HepG2 (cell line): Measurements from ENCODE around the gene PDE9A. TPM values are rescaled to one million over a fixed set of nuclear protein-coding genes. Genes with fewer than 3 reads are reported as not detected.

Source experiments
- ATAC-seq: fragments of 200-7000 bp; cut with Tn5 transposase; 3 replicates; pipeline ENCODE4 v1.9.1; 2020; ENCODE audit warnings: mild to moderate bottlenecking, moderate library complexity
- BruUV-seq: library from RNA; stranded (reverse); fragments of 400-500 nt; replicated peaks from 2 replicates; lab custom pipeline; 2021; lab: Mats Ljungman, UMichigan
- CTCF ChIA-PET: fragments of 300-600 bp; formaldehyde crosslinking; extraction: SDS; loops from one replicate; lab custom pipeline; 2021; ENCODE audit warnings: low total read pairs, inconsistent platforms, low intra/inter-chr PET ratio; lab: Yijun Ruan, JAX
- POLR2A ChIA-PET: fragments of 350-600 bp; sonication (Branson Sonifier 250); formaldehyde crosslinking; loops from one replicate; lab custom pipeline; 2020; ENCODE audit warnings: antibody characterized with exemption, inconsistent platforms; lab: Yijun Ruan, JAX
- DNase-seq: peaks from one replicate; pipeline ENCODE4 v3.0.0-alpha.2; 2015; ENCODE audit warnings: low spot score
- FAIRE-seq: peaks from 3 replicates; lab custom pipeline; 2011; peaks lifted over from hg19 to GRCh38; lab: Jason Lieb, UNC
- H2AFZ ChIP-seq: one replicate; pipeline ENCODE4 v1.6.1; 2011; ENCODE audit warnings: low read length, inconsistent platforms
- H3K27ac ChIP-seq: fragments of 300-600 bp; 3 replicates; pipeline ENCODE4 v1.8.0; 2011; ENCODE audit warnings: mixed run types, mild to moderate bottlenecking, mixed read lengths, low read length, inconsistent platforms; ENCODE audit not compliant: insufficient read depth; ENCODE audit errors: extremely low read length
- H3K27me3 ChIP-seq, 2 experiments: fragments of 200-600 bp in 1 of 2; 2 replicates in 1 of 2; 3 replicates in 1 of 2; pipeline versions ENCODE4 v1.6.0 to v1.8.0; 2011; ENCODE audit warnings: low read length in 2 of 2, mild to moderate bottlenecking in 2 of 2, moderate library complexity in 2 of 2, inconsistent platforms in 1 of 2; ENCODE audit not compliant: insufficient read depth in 2 of 2, control insufficient read depth in 1 of 2
- H3K36me3 ChIP-seq, 2 experiments: fragments of 200-600 bp in 1 of 2; replicated peaks in 1 of 2; 2 replicates in 1 of 2; 3 replicates in 1 of 2; pipeline versions ENCODE4 v1.5.1 to v1.8.0; 2011; ENCODE audit warnings: low read length in 2 of 2, inconsistent platforms in 1 of 2; ENCODE audit not compliant: insufficient read depth in 2 of 2, control insufficient read depth in 1 of 2
- H3K4me1 ChIP-seq: 2 replicates; pipeline ENCODE4 v1.5.1; 2012; ENCODE audit warnings: low read length, inconsistent platforms; ENCODE audit not compliant: insufficient read depth
- H3K4me2 ChIP-seq: 2 replicates; pipeline ENCODE4 v1.6.0; 2011; ENCODE audit warnings: low read depth, low read length, inconsistent platforms
- H3K4me3 ChIP-seq, 3 experiments: fragments of 200-600 bp in 1 of 3; sonication (generic), shearing (Covaris generic) in 1 of 3; replicated peaks in 1 of 3; 2 replicates each; pipeline ENCODE4 v1.5.1; 2011 to 2016; ENCODE audit warnings: low read length in 3 of 3, inconsistent platforms in 2 of 3, low read depth in 2 of 3, mild to moderate bottlenecking in 2 of 3, control low read depth in 1 of 3, mixed read lengths in 1 of 3; ENCODE audit not compliant: insufficient read depth in 1 of 3
- H3K79me2 ChIP-seq: one replicate; pipeline ENCODE4 v1.6.1; 2011; ENCODE audit warnings: low read length, inconsistent platforms; ENCODE audit not compliant: insufficient read depth
- H3K9ac ChIP-seq: 2 replicates; pipeline ENCODE4 v1.6.0; 2011; ENCODE audit warnings: mild to moderate bottlenecking, low read depth, low read length, inconsistent platforms; ENCODE audit not compliant: insufficient read depth
- H3K9me3 ChIP-seq: 2 replicates; pipeline ENCODE4 v1.5.1; 2012; ENCODE audit warnings: mild to moderate bottlenecking, low read length
- H4K20me1 ChIP-seq: 2 replicates; pipeline ENCODE4 v1.6.0; 2011; ENCODE audit warnings: inconsistent platforms, mild to moderate bottlenecking, low read length, moderate library complexity; ENCODE audit not compliant: insufficient read depth
- MTERF4 ChIP-seq: sonication (generic); formaldehyde crosslinking; IDR thresholded peaks from 2 replicates; pipeline ENCODE4 v1.8.0; 2023; ENCODE audit warnings: mild to moderate bottlenecking, missing genetic modification reagents
- MXD4 ChIP-seq: IDR thresholded peaks from 2 replicates; pipeline ENCODE4 v1.6.1; 2016; ENCODE audit warnings: mild to moderate bottlenecking, missing biosample characterization, missing genetic modification reagents
- NFYC ChIP-seq: IDR thresholded peaks from 2 replicates; pipeline ENCODE4 v1.6.1; 2016; ENCODE audit warnings: missing genetic modification reagents, missing compliant biosample characterization
- TBL1XR1 ChIP-seq: fragments of 150-350 bp; IDR thresholded peaks from 2 replicates; pipeline ENCODE4 v1.6.1; 2014; ENCODE audit warnings: borderline replicate concordance, low read length; ENCODE audit not compliant: partially characterized antibody
- ZNF776 ChIP-seq: sonication (generic); formaldehyde crosslinking; IDR thresholded peaks from 2 replicates; pipeline ENCODE4 v1.4.0; 2020; ENCODE audit warnings: mild to moderate bottlenecking, missing genetic modification reagents
- WGBS: methylation state at CpG from one replicate; pipeline ENCODE4 v1.1.6; 2017; ENCODE audit warnings: low lambda C conversion rate; 5-methylcytosine and 5-hydroxymethylcytosine counted together
- in situ Hi-C: cut with HindIII; loops from 2 replicates; pipeline ENCODE4 v1.10.0; 2017; ENCODE audit warnings: low pct_unique_long_range_greater_than_20kb; ENCODE audit not compliant: extremely low pct_ligation_motif_present
- intact Hi-C: fragments of 100-400 bp; cut with micrococcal nuclease; formaldehyde crosslinking; loops from one replicate; pipeline ENCODE4 v1.10.0; 2022; ENCODE audit not compliant: unreplicated experiment
- polyA plus RNA-seq, 8 experiments: library from polyadenylated mRNA; depleted of rRNA in 3 of 8; stranded (reverse) in 7 of 8; unstranded in 1 of 8; fragments of >200 nt; fragmentation: Illumina TruSeq in 4 of 8; extraction: Trizol in 4 of 8; gene quantifications; 2 replicates each; pipeline versions ENCODE4 v1.2.1 to v1.2.3, GENCODE V29; 2011 to 2016; ENCODE audit warnings: low read depth in 4 of 8, missing spikeins in 1 of 8, mixed read lengths in 1 of 8; ENCODE audit not compliant: insufficient read depth in 1 of 8
- total RNA-seq, 5 experiments: library from RNA; depleted of rRNA; stranded (reverse); fragments of >200 nt; fragmentation: Illumina TruSeq; extraction: Trizol; gene quantifications; 2 replicates each; pipeline ENCODE4 v1.2.3, GENCODE V29; 2016; ENCODE audit warnings: low read depth in 1 of 5

The PDE9A gene
- total and polyA plus RNA-seq, 2 of the 13 experiments (the other 11 are each of a cell fraction or from before 2014, with no cell fraction given): 4.6 to 19.7 TPM

GRCh38 chr21:42612390-42612789 is 41.0 kb upstream of the PDE9A start:
- in situ Hi-C loops: no loop called here
- WGBS: 11% methylated on average over 1 of the region's 1 CpG
- Histone ChIP-seq H3K9ac (no peak overlapping the region), H4K20me1 (no peaks in the 10 kb centered on the region), H2AFZ (no peak overlapping the region), H3K79me2 (no peaks in the 10 kb centered on the region), H3K4me2 (no peak overlapping the region), H3K4me3 (no peak overlapping the region), H3K27ac (no peak overlapping the region), H3K36me3 (no peaks in the 10 kb centered on the region), H3K9me3 (no peaks in the 10 kb centered on the region), H3K27me3 (peaks cover 0 to 16% of the 10 kb centered on the region in 2 experiments; a peak in 4 of 5 replicates), H3K4me1 (peaks cover 26% of the 10 kb centered on the region)
- ChIA-PET CTCF (no interaction called here), POLR2A (no interaction called here)
- DNase-seq (no peak), ATAC-seq (no peak), FAIRE-seq (no peak)
- TF ChIP-seq TBL1XR1: no peak
- intact Hi-C loops: no loop called here
- BruUV-seq: no TSS peak

GRCh38 chr21:42613756-42614155 is 39.7 kb upstream of the PDE9A start:
- DNase-seq (no peak), ATAC-seq (no peak), FAIRE-seq (no peak)
- ChIA-PET POLR2A (no interaction called here), CTCF (no interaction called here)
- no peak overlapping the region for H3K4me2 ChIP-seq
- no TSS peak for BruUV-seq
- H4K20me1 ChIP-seq: no peaks in the 10 kb centered on the region
- H3K4me1 ChIP-seq: peaks cover 26% of the 10 kb centered on the region
- in situ Hi-C loops: no loop called here
- WGBS: 89% methylated on average over 5 of the region's 5 CpGs
- H3K27me3 ChIP-seq: peaks cover 0 to 23% of the 10 kb centered on the region in 2 experiments; a peak in 4 of 5 replicates
- H3K79me2 ChIP-seq: no peaks in the 10 kb centered on the region
- no peaks in the 10 kb centered on the region for H3K9me3 ChIP-seq
- no peaks in the 10 kb centered on the region for H3K36me3 ChIP-seq
- H2AFZ ChIP-seq: no peak overlapping the region
- intact Hi-C loops: no loop called here
- no peak overlapping the region for H3K27ac ChIP-seq
- no peak overlapping the region for H3K9ac ChIP-seq
- TF ChIP-seq NFYC (no peak), MXD4 (CRISPR knock-in tag) (no peak), ZNF776 (no peak), MTERF4 (CRISPR knock-in tag) (no peak)
- H3K4me3 ChIP-seq: no peak overlapping the region
